ENCODE data around the gene TMEM54.

DNA sequence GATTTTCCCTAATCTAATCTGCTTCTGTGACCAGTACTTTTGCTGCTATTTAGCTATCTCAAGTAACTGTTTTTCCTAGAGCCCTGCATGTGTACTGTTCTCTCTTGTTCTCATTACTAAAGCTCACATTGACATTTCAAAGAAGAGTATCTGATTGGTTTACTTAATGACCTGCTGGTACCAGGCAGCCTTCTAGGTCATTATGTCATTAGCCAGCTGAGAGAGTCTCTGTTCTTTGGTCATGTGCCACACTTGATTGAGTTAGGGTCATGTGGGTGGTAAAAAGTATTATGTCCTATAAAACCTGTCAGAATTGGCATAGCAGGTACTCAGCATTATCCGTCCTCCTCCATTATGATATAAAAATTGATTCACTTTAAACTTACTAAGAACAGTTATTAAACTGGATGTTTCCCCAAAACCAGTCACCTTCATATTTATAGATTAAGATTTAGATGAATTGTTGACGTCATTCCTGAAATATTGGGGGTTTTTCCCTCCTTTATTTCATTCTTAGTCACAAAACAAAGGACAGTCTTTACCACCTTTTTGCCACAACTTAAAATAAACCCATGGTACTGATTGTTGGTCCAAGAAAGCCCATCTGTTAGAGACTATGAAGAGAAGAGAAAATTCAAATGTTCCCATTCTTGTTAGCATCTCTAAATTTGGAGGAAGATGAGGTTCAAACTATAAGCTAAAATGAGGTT is 52.7 kb downstream of the TMEM54 start:
- TF ChIP-seq CTCF (IDR thresholded peaks at IDR 0.05) = no peak
- TF ChIP-seq POLR2A (IDR thresholded peaks at IDR 0.05) = no peak

Measured in lower leg skin (tissue), 3 donors.